ENCODE measurements around the gene TOPAZ1. TPM values are rescaled to one million over a fixed set of nuclear protein-coding genes. Genes with fewer than 3 reads are reported as not detected.

The TOPAZ1 gene
- total and polyA plus RNA-seq, 2 of the 8 experiments (the other 6 are each of a cell fraction or from before 2014, with no cell fraction given), result not detected

DNA sequence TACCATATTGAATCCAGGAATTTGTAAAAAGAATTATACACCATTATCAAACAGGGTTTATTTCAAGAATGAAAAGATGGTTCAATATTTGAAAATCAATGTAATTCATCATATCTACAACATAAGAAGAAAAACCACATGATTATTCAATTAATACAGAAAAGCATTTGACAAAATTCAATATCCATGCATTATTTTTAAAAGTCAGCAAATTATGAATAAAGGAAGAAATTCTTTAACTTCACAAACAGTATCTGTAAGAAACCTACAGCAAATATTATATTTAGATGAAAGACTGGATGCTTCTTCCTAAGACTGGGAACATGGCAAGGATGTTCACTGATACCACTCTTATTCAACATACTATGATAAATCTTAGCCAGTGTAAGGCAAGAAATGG is 55.6 kb downstream of the TOPAZ1 start (continued):
- TF ChIP-seq, protein P1, sequence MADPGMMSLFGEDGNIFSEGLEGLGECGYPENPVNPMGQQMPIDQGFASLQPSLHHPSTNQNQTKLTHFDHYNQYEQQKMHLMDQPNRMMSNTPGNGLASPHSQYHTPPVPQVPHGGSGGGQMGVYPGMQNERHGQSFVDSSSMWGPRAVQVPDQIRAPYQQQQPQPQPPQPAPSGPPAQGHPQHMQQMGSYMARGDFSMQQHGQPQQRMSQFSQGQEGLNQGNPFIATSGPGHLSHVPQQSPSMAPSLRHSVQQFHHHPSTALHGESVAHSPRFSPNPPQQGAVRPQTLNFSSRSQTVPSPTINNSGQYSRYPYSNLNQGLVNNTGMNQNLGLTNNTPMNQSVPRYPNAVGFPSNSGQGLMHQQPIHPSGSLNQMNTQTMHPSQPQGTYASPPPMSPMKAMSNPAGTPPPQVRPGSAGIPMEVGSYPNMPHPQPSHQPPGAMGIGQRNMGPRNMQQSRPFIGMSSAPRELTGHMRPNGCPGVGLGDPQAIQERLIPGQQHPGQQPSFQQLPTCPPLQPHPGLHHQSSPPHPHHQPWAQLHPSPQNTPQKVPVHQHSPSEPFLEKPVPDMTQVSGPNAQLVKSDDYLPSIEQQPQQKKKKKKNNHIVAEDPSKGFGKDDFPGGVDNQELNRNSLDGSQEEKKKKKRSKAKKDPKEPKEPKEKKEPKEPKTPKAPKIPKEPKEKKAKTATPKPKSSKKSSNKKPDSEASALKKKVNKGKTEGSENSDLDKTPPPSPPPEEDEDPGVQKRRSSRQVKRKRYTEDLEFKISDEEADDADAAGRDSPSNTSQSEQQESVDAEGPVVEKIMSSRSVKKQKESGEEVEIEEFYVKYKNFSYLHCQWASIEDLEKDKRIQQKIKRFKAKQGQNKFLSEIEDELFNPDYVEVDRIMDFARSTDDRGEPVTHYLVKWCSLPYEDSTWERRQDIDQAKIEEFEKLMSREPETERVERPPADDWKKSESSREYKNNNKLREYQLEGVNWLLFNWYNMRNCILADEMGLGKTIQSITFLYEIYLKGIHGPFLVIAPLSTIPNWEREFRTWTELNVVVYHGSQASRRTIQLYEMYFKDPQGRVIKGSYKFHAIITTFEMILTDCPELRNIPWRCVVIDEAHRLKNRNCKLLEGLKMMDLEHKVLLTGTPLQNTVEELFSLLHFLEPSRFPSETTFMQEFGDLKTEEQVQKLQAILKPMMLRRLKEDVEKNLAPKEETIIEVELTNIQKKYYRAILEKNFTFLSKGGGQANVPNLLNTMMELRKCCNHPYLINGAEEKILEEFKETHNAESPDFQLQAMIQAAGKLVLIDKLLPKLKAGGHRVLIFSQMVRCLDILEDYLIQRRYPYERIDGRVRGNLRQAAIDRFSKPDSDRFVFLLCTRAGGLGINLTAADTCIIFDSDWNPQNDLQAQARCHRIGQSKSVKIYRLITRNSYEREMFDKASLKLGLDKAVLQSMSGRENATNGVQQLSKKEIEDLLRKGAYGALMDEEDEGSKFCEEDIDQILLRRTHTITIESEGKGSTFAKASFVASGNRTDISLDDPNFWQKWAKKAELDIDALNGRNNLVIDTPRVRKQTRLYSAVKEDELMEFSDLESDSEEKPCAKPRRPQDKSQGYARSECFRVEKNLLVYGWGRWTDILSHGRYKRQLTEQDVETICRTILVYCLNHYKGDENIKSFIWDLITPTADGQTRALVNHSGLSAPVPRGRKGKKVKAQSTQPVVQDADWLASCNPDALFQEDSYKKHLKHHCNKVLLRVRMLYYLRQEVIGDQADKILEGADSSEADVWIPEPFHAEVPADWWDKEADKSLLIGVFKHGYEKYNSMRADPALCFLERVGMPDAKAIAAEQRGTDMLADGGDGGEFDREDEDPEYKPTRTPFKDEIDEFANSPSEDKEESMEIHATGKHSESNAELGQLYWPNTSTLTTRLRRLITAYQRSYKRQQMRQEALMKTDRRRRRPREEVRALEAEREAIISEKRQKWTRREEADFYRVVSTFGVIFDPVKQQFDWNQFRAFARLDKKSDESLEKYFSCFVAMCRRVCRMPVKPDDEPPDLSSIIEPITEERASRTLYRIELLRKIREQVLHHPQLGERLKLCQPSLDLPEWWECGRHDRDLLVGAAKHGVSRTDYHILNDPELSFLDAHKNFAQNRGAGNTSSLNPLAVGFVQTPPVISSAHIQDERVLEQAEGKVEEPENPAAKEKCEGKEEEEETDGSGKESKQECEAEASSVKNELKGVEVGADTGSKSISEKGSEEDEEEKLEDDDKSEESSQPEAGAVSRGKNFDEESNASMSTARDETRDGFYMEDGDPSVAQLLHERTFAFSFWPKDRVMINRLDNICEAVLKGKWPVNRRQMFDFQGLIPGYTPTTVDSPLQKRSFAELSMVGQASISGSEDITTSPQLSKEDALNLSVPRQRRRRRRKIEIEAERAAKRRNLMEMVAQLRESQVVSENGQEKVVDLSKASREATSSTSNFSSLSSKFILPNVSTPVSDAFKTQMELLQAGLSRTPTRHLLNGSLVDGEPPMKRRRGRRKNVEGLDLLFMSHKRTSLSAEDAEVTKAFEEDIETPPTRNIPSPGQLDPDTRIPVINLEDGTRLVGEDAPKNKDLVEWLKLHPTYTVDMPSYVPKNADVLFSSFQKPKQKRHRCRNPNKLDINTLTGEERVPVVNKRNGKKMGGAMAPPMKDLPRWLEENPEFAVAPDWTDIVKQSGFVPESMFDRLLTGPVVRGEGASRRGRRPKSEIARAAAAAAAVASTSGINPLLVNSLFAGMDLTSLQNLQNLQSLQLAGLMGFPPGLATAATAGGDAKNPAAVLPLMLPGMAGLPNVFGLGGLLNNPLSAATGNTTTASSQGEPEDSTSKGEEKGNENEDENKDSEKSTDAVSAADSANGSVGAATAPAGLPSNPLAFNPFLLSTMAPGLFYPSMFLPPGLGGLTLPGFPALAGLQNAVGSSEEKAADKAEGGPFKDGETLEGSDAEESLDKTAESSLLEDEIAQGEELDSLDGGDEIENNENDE (IDR thresholded peaks at IDR 0.05; ENCODE audit: insufficient replicate concordance, low read length), result no peak

Measured in H1 (cell line).